ENCODE results near the gene NOTCH1.

NOTCH1 gene

GRCh38 chr9:136527131-136527530, 18.7 kb downstream of the NOTCH1 start:
- H3K27me3 Mint-ChIP-seq, result no peaks in the 10 kb centered on the region
- H3K9me3 Mint-ChIP-seq, result no peaks in the 10 kb centered on the region
- peaks cover 44% of the 10 kb centered on the region for H3K4me1 Mint-ChIP-seq

GRCh38 chr9:136526625-136527066, 19.2 kb downstream of the NOTCH1 start:
- Mint-ChIP-seq H3K4me3 (no peak overlapping the region), H3K27me3 (no peaks in the 10 kb centered on the region), H3K4me1 (peaks cover 39% of the 10 kb centered on the region), H3K9me3 (no peaks in the 10 kb centered on the region), H3K36me3 (peaks cover 8% of the 10 kb centered on the region), H3K27ac (no peak overlapping the region)
- no peak for ATAC-seq

More at GRCh38 chr9:136527131-136527530, 18.7 kb downstream of the NOTCH1 start:
- Mint-ChIP-seq H3K36me3 (peaks cover 8% of the 10 kb centered on the region), H3K27ac (no peak overlapping the region), H3K4me3 (no peak overlapping the region)
- no peak for ATAC-seq

GRCh38 chr9:136525841-136526499, 19.9 kb downstream of the NOTCH1 start:
- no peak for ATAC-seq
- Mint-ChIP-seq H3K27ac (no peak overlapping the region), H3K4me1 (peaks cover 32% of the 10 kb centered on the region), H3K9me3 (no peaks in the 10 kb centered on the region), H3K4me3 (no peak overlapping the region), H3K27me3 (no peaks in the 10 kb centered on the region), H3K36me3 (peaks cover 8% of the 10 kb centered on the region)

- no peak overlapping the region for H3K27ac Mint-ChIP-seq
- ATAC-seq, result no peak
- peaks cover 8% of the 10 kb centered on the region for H3K36me3 Mint-ChIP-seq
These were observed 20.6 kb downstream of the NOTCH1 start for GRCh38 chr9:136525207-136525606.

DNA sequence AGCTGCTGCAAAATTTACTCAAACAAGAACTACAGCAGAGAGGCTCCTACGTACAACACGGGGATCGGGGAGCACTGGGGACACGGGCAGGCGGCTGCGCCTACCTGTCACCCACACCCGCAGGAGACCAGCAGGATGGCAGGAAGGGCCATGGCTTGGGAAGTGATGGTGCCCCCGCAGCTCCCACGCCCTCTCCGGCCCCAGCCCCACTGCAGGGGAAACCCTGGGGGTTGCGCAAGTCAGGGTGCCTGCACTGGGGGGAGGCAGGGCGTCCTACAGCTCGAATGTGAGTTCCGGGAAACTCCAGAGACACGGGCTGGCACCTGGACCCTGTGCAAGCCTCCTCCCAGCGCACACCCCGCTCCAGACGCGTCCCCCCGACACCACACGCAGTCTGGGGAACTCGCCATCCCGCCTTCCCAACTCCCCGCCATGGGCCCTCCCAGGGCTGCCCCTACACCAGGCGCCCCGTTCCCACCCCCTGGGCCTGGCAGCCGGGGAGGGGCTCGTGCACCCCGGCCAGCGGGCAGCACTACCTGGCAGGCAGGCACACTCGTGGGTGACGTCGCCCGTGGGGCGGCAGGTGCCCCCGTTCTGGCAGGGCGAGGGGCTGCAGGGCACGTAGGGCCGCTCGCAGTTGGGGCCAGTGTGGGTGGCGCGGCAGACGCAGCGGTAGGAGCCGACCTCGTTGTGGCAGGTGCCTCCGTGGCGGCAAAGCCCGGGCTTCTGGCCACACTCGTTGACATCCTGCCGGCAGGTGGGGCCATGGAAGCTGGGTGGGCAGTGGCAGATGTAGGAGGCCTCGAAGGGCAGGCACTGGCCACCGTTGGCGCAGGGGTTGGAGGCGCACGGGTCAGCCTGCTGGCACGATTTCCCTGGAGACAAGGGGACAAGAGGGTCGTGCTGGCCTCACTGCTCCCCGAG, 23.3 kb downstream of the NOTCH1 start:
- H3K27ac Mint-ChIP-seq, result no peak overlapping the region

More at GRCh38 chr9:136525207-136525606, 20.6 kb downstream of the NOTCH1 start:
- no peaks in the 10 kb centered on the region for H3K27me3 Mint-ChIP-seq
- H3K9me3 Mint-ChIP-seq, result no peaks in the 10 kb centered on the region
- peaks cover 24% of the 10 kb centered on the region for H3K4me1 Mint-ChIP-seq
- H3K4me3 Mint-ChIP-seq, result no peak overlapping the region

GRCh38 chr9:136521537-136521936, 24.3 kb downstream of the NOTCH1 start:
- Mint-ChIP-seq H3K9me3 (no peaks in the 10 kb centered on the region), H3K27me3 (no peaks in the 10 kb centered on the region), H3K36me3 (peaks cover 18% of the 10 kb centered on the region), H3K4me1 (peaks cover 4% of the 10 kb centered on the region), H3K27ac (peak overlapping the region; percentile 35), H3K4me3 (no peak overlapping the region)
- ATAC-seq, result peak; percentile 34

More for the DNA sequence above, 23.3 kb downstream of the NOTCH1 start:
- Mint-ChIP-seq H3K36me3 (peaks cover 14% of the 10 kb centered on the region), H3K27me3 (no peaks in the 10 kb centered on the region), H3K9me3 (no peaks in the 10 kb centered on the region), H3K4me1 (peaks cover 4% of the 10 kb centered on the region), H3K4me3 (no peak overlapping the region)
- peak; percentile 24 for ATAC-seq

DNA sequence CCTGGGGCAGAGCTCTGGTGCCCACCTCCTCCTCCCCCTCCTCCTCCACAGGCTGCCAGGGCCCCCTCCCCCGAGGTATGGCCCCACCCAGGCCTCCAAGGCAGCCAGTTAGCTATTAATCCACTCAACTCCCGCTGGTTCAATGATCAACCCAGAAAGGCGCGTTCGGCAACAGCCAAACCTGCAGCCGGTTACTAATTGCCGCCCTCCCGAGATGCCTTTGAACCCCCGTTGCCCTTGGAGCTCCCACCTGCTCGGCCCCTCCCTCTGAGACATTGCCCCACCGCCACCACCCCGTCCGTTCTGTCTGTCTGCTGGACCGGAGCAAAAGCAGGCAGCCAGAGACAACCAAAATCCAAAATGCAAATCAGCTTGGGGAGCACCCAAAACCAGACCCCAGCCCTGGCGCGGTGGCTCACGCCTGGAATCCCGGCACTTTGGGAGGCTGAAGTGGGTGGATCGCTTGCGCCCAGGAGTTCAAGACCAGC, 25.8 kb downstream of the NOTCH1 start:
- H3K27ac Mint-ChIP-seq, result no peak overlapping the region
- ATAC-seq, result no peak
- peaks cover 31% of the 10 kb centered on the region for H3K36me3 Mint-ChIP-seq
- H3K4me1 Mint-ChIP-seq, result no peaks in the 10 kb centered on the region
- no peaks in the 10 kb centered on the region for H3K9me3 Mint-ChIP-seq
- H3K27me3 Mint-ChIP-seq, result no peaks in the 10 kb centered on the region
- no peak overlapping the region for H3K4me3 Mint-ChIP-seq

- Mint-ChIP-seq H3K27me3 (no peaks in the 10 kb centered on the region), H3K4me3 (no peak overlapping the region), H3K4me1 (no peaks in the 10 kb centered on the region), H3K27ac (no peak overlapping the region), H3K9me3 (no peaks in the 10 kb centered on the region), H3K36me3 (peaks cover 36% of the 10 kb centered on the region)
- ATAC-seq, result no peak
These were observed 26.4 kb downstream of the NOTCH1 start for GRCh38 chr9:136519263-136520052.

DNA sequence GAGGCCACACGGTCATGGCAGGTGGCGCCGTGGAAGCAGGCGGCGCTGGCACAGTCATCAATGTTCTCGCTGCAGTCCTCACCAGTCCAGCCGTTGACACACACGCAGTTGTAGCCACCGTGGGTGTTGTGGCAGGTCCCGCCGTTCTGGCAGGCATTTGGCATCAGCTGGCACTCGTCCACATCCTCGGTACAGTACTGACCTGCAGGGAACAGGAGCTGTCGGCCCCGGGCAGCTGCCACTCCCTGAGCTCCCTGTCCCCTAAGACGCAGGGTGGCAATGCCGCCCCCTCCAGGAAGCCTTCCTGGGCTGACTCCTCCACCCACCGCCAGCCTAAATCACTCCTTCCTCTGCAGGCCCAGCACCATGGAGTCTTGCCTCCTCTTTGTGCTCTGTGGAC, 27.2 kb downstream of the NOTCH1 start:
- no peak for ATAC-seq
- Mint-ChIP-seq H3K27me3 (no peaks in the 10 kb centered on the region), H3K4me3 (no peak overlapping the region), H3K4me1 (no peaks in the 10 kb centered on the region), H3K9me3 (no peaks in the 10 kb centered on the region), H3K27ac (no peak overlapping the region), H3K36me3 (peaks cover 36% of the 10 kb centered on the region)

- Mint-ChIP-seq H3K9me3 (no peaks in the 10 kb centered on the region), H3K4me1 (no peaks in the 10 kb centered on the region), H3K27ac (no peak overlapping the region), H3K4me3 (no peak overlapping the region), H3K36me3 (peaks cover 37% of the 10 kb centered on the region), H3K27me3 (no peaks in the 10 kb centered on the region)
- no peak for ATAC-seq
These were observed 27.9 kb downstream of the NOTCH1 start for GRCh38 chr9:136517950-136518349.

DNA sequence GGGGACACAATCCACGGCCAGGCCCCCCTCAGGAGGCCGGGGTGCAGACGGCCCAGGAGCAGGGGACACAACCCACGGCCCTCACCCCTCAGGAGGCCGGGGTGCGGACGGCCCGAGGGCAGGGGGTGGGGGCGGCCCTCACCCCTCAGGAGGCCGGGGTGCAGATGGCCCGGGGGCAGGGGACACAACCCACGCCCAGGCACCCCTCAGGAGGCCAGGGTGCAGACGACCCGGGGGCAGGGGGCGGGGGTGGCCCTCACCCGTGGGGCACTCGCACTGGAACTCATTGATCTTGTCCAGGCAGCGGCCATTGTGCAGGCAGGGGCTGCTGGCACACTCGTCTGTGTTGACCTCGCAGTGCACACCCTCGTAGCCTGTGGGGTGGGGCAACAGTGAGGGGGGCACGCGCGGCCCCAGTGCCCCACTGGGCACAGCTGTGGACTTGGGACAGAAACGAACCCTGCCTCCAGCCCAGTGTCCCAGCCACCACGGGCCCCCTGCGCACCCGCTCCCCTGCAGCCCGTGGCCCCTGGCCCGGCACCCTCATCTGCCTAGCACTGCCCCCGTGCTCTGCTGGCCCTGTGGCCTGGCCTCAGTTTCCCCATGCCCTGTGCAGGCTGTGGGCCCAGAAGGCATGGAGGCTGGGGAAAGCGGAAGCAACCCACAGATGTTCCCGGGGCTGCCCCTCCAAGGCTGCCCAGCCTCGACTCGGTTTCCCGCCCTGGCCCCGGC, 28.7 kb downstream of the NOTCH1 start:
- Mint-ChIP-seq H3K9me3 (no peaks in the 10 kb centered on the region), H3K4me1 (no peaks in the 10 kb centered on the region), H3K27ac (no peak overlapping the region), H3K36me3 (peaks cover 36% of the 10 kb centered on the region), H3K4me3 (no peak overlapping the region), H3K27me3 (no peaks in the 10 kb centered on the region)
- peak; percentile 52 for ATAC-seq

GRCh38 chr9:136516191-136516654, 29.6 kb downstream of the NOTCH1 start:
- Mint-ChIP-seq H3K4me3 (no peak overlapping the region), H3K27me3 (no peaks in the 10 kb centered on the region), H3K36me3 (peaks cover 38% of the 10 kb centered on the region), H3K9me3 (no peaks in the 10 kb centered on the region), H3K27ac (no peak overlapping the region), H3K4me1 (no peaks in the 10 kb centered on the region)
- ATAC-seq, result no peak

DNA sequence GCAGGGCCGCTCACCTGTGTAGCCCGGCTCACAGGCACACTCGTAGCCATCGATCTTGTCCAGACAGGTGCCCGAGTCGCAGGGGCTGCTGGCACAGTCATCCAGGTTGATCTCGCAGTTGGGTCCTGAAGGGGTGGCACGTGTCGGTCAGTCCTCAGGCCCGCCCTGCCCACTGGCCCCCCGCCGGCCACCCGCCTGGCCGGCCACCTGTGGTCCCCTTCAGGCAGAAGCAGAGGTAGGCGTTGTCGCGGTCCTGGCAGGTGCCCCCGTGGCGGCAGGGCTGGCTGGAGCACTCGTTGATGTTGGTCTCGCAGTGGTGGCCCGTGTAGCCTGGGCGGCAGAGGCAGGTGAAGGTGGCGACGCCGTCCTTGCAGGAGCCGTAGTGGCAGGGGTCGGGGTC, 30.6 kb downstream of the NOTCH1 start:
- Mint-ChIP-seq H3K4me1 (no peaks in the 10 kb centered on the region), H3K27ac (no peak overlapping the region)

DNA sequence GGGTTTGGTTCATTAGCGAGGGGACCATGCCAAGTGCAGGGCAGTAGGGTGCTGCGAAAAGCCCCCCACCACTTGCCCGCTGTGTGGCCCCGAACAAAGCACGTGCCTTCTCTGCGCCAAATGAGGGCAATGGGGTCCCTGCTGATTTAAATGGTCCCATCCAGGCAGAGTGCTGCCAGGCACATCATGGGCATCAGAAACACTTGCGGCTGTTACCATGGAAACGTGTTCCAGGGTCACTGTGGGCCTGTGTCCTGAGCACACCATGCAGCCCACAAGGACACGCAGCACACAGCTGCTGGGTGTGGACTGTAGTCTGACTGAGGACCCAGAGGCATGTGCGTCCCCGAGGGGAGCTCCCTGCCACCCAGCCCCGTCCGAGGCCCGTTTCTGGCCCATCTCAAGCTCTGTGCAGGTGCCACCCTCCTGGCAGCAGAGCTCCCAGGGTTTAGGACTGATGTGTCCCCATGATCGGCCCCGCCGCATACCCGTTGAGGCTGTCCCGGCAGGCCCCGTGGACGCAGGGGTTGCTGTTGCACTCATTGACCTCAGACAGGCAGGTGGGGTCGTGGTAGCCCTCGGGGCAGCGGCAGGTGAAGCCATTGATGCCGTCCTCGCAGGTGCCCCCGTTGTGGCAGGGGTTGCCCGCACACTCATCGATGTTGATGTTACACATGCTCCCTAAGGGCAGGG, 31.7 kb downstream of the NOTCH1 start:
- no peaks in the 10 kb centered on the region for H3K9me3 Mint-ChIP-seq
- no peaks in the 10 kb centered on the region for H3K27me3 Mint-ChIP-seq
- no peak for ATAC-seq
- no peak overlapping the region for H3K27ac Mint-ChIP-seq
- H3K4me3 Mint-ChIP-seq, result no peak overlapping the region
- H3K4me1 Mint-ChIP-seq, result no peaks in the 10 kb centered on the region
- H3K36me3 Mint-ChIP-seq, result peaks cover 44% of the 10 kb centered on the region

More for the DNA sequence above, 30.6 kb downstream of the NOTCH1 start:
- Mint-ChIP-seq H3K36me3 (peaks cover 44% of the 10 kb centered on the region), H3K27me3 (no peaks in the 10 kb centered on the region), H3K9me3 (no peaks in the 10 kb centered on the region), H3K4me3 (no peak overlapping the region)
- no peak for ATAC-seq
